H1 (cell line): ENCODE data around the gene ISOC2.

ENCODE experiments used
- POLR2A ChIP-seq, 2 experiments: IDR thresholded peaks; 1 replicate in 1 of 2; 2 replicates in 1 of 2; pipeline ENCODE4 v1.6.1; 2011; ENCODE audit warnings: low read depth in 2 of 2, low read length in 2 of 2, mild to moderate bottlenecking in 2 of 2; ENCODE audit errors: control extremely low read depth in 1 of 2
- POLR2AphosphoS5 ChIP-seq: IDR thresholded peaks from 2 replicates; pipeline ENCODE4 v1.6.1; 2011; ENCODE audit warnings: low read depth, low read length
- RBBP5 ChIP-seq: IDR thresholded peaks from 2 replicates; pipeline ENCODE4 v1.7.1; 2012; ENCODE audit warnings: low read depth, mild to moderate bottlenecking, inconsistent platforms, low read length, moderate library complexity, borderline replicate concordance
- RFX5 ChIP-seq: IDR thresholded peaks from 2 replicates; pipeline ENCODE4 v1.6.1; 2011; ENCODE audit warnings: low read depth, low read length, improper control_type of control experiment, borderline replicate concordance
- SIRT6 ChIP-seq: IDR thresholded peaks from one replicate; pipeline ENCODE4 v1.7.1; 2012; ENCODE audit warnings: low read length, inconsistent platforms
- SUZ12 ChIP-seq: fragments of 200-600 bp; sonication (generic); IDR thresholded peaks from 2 replicates; pipeline ENCODE4 v1.6.1; 2012; ENCODE audit warnings: mild to moderate bottlenecking, inconsistent platforms, low read length, moderate library complexity, mixed read lengths
- TF ChIP-seq, protein P1 (sequence below), 3 experiments: IDR thresholded peaks; 1 replicate in 2 of 3; 2 replicates in 1 of 3; pipeline versions ENCODE4 v1.5.1 to v1.6.1; 2011; ENCODE audit warnings: low read length in 3 of 3, mild to moderate bottlenecking in 3 of 3, inconsistent platforms in 2 of 3, low read depth in 1 of 3, moderate library complexity in 1 of 3; ENCODE audit not compliant: insufficient read depth in 1 of 3; ENCODE audit errors: control extremely low read depth in 1 of 3

GRCh38 chr19:55482967-55483705 lies 21.7 kb upstream of the ISOC2 start:
- TF ChIP-seq, protein P1, sequence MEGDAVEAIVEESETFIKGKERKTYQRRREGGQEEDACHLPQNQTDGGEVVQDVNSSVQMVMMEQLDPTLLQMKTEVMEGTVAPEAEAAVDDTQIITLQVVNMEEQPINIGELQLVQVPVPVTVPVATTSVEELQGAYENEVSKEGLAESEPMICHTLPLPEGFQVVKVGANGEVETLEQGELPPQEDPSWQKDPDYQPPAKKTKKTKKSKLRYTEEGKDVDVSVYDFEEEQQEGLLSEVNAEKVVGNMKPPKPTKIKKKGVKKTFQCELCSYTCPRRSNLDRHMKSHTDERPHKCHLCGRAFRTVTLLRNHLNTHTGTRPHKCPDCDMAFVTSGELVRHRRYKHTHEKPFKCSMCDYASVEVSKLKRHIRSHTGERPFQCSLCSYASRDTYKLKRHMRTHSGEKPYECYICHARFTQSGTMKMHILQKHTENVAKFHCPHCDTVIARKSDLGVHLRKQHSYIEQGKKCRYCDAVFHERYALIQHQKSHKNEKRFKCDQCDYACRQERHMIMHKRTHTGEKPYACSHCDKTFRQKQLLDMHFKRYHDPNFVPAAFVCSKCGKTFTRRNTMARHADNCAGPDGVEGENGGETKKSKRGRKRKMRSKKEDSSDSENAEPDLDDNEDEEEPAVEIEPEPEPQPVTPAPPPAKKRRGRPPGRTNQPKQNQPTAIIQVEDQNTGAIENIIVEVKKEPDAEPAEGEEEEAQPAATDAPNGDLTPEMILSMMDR (IDR thresholded peaks at IDR 0.05; ENCODE audit: control extremely low read depth in 1 of 3, insufficient read depth in 1 of 3, low read depth in 1 of 3, low read length in 3 of 3), result no peak
- TF ChIP-seq POLR2AphosphoS5 (no peak), RBBP5 (no peak), RFX5 (no peak), POLR2A (IDR thresholded peaks at IDR 0.05; ENCODE audit: control extremely low read depth in 1 of 2, low read depth in 2 of 2, low read length in 2 of 2) (no peak), SUZ12 (no peak), SIRT6 (no peak)
